Measurements from ENCODE around the gene MPPED2. TPM values are rescaled to one million over a fixed set of nuclear protein-coding genes. Genes with fewer than 3 reads are reported as not detected.

MPPED2 gene
- total RNA-seq, 5 donors from 2014 or later (not counting 1 experiment from before 2014, with no cell fraction given): 0.58 to 8.1 (median 0.99) TPM

GRCh38 chr11:30508594-30508993 lies 77.6 kb downstream of the MPPED2 start:
- H3K4me1 ChIP-seq (ENCODE audit: control insufficient read depth in 1 of 2, extremely low read depth in 1 of 2, insufficient read depth in 2 of 2, low read length in 2 of 2): peaks cover 0 to 7% of the 10 kb centered on the region in 2 experiments
- Mint-ChIP-seq H3K27ac (no peak overlapping the region), H3K4me1 (peaks cover 0 to 14% (median 6%) of the 10 kb centered on the region in 3 donors), H3K27me3 (peaks cover 0 to 4% of the 10 kb centered on the region in 2 donors), H3K4me3 (no peak overlapping the region), H3K9me3 (no peaks in the 10 kb centered on the region), H3K36me3 (no peaks in the 10 kb centered on the region)
- DNase-seq: no peak
- 50% methylated on average over 1 of the region's 3 CpGs for WGBS (ENCODE audit: insufficient coverage)
- H3K36me3 ChIP-seq (ENCODE audit: control insufficient read depth in 2 of 2, extremely low read depth in 1 of 2, insufficient read depth in 1 of 2, low read length in 1 of 2): no peaks in the 10 kb centered on the region
- CTCF ChIA-PET: no interaction called here
- no peaks in the 10 kb centered on the region for H3K9me3 ChIP-seq
- no peak overlapping the region for H3K27ac ChIP-seq (ENCODE audit: low read length)
- no peaks in the 10 kb centered on the region for H3K27me3 ChIP-seq (replicated peaks in 1 of 2; ENCODE audit: control insufficient read depth in 2 of 2, extremely low read depth in 1 of 2, insufficient read depth in 2 of 2, low read length in 1 of 2)
- POLR2A ChIA-PET: no interaction called here
- no peak for ATAC-seq (replicated peaks in 1 of 4)
- no peak overlapping the region for H3K4me3 ChIP-seq (ENCODE audit: control insufficient read depth in 1 of 2, extremely low read depth in 1 of 2, low read length in 1 of 2)

GRCh38 chr11:30505603-30506002 lies 80.5 kb downstream of the MPPED2 start:
- Histone ChIP-seq H3K27ac (ENCODE audit: low read length) (no peak overlapping the region), H3K36me3 (ENCODE audit: control insufficient read depth in 2 of 2, extremely low read depth in 1 of 2, insufficient read depth in 1 of 2, low read length in 1 of 2) (no peaks in the 10 kb centered on the region), H3K4me3 (ENCODE audit: control insufficient read depth in 1 of 2, extremely low read depth in 1 of 2, low read length in 1 of 2) (no peak overlapping the region), H3K9me3 (no peaks in the 10 kb centered on the region), H3K4me1 (ENCODE audit: control insufficient read depth in 1 of 2, extremely low read depth in 1 of 2, insufficient read depth in 2 of 2, low read length in 2 of 2) (no peaks in the 10 kb centered on the region), H3K27me3 (replicated peaks in 1 of 2; ENCODE audit: control insufficient read depth in 2 of 2, extremely low read depth in 1 of 2, insufficient read depth in 2 of 2, low read length in 1 of 2) (no peaks in the 10 kb centered on the region)
- ChIA-PET POLR2A (no interaction called here), CTCF (no interaction called here)
- Mint-ChIP-seq H3K4me3 (no peak overlapping the region), H3K27me3 (no peaks in the 10 kb centered on the region), H3K36me3 (no peaks in the 10 kb centered on the region), H3K4me1 (no peaks in the 10 kb centered on the region), H3K27ac (no peak overlapping the region), H3K9me3 (no peaks in the 10 kb centered on the region)
- DNase-seq (no peak), ATAC-seq (replicated peaks in 1 of 4) (no peak)
- no CpG with 5 or more reads among the region's 3 CpGs for WGBS (ENCODE audit: insufficient coverage)

GRCh38 chr11:30504468-30504867 lies 81.7 kb downstream of the MPPED2 start:
- no peak for ATAC-seq (replicated peaks in 1 of 4)
- WGBS (ENCODE audit: insufficient coverage): 83% methylated on average over 2 of the region's 2 CpGs
- H3K36me3 Mint-ChIP-seq: no peaks in the 10 kb centered on the region
- no peak for DNase-seq
- ChIA-PET CTCF (no interaction called here), POLR2A (no interaction called here)
- H3K4me1 ChIP-seq (ENCODE audit: control insufficient read depth in 1 of 2, extremely low read depth in 1 of 2, insufficient read depth in 2 of 2, low read length in 2 of 2): no peaks in the 10 kb centered on the region
- no peaks in the 10 kb centered on the region for H3K9me3 ChIP-seq
- no peaks in the 10 kb centered on the region for H3K36me3 ChIP-seq (ENCODE audit: control insufficient read depth in 2 of 2, extremely low read depth in 1 of 2, insufficient read depth in 1 of 2, low read length in 1 of 2)
- no peak overlapping the region for H3K27ac ChIP-seq (ENCODE audit: low read length)
- no peaks in the 10 kb centered on the region for H3K27me3 Mint-ChIP-seq
- H3K4me1 Mint-ChIP-seq: no peaks in the 10 kb centered on the region
- H3K9me3 Mint-ChIP-seq: no peaks in the 10 kb centered on the region
- no peak overlapping the region for H3K27ac Mint-ChIP-seq
- H3K4me3 Mint-ChIP-seq: no peak overlapping the region
- no peaks in the 10 kb centered on the region for H3K27me3 ChIP-seq (replicated peaks in 1 of 2; ENCODE audit: control insufficient read depth in 2 of 2, extremely low read depth in 1 of 2, insufficient read depth in 2 of 2, low read length in 1 of 2)
- H3K4me3 ChIP-seq (ENCODE audit: control insufficient read depth in 1 of 2, extremely low read depth in 1 of 2, low read length in 1 of 2): no peak overlapping the region

GRCh38 chr11:30503156-30503555 lies 83.0 kb downstream of the MPPED2 start:
- ChIA-PET POLR2A (no interaction called here), CTCF (no interaction called here)
- Histone ChIP-seq H3K4me1 (ENCODE audit: control insufficient read depth in 1 of 2, extremely low read depth in 1 of 2, insufficient read depth in 2 of 2, low read length in 2 of 2) (no peaks in the 10 kb centered on the region), H3K9me3 (no peaks in the 10 kb centered on the region), H3K36me3 (ENCODE audit: control insufficient read depth in 2 of 2, extremely low read depth in 1 of 2, insufficient read depth in 1 of 2, low read length in 1 of 2) (no peaks in the 10 kb centered on the region), H3K27ac (ENCODE audit: low read length) (no peak overlapping the region), H3K4me3 (ENCODE audit: control insufficient read depth in 1 of 2, extremely low read depth in 1 of 2, low read length in 1 of 2) (no peak overlapping the region), H3K27me3 (replicated peaks in 1 of 2; ENCODE audit: control insufficient read depth in 2 of 2, extremely low read depth in 1 of 2, insufficient read depth in 2 of 2, low read length in 1 of 2) (no peaks in the 10 kb centered on the region)
- Mint-ChIP-seq H3K27me3 (no peaks in the 10 kb centered on the region), H3K4me3 (no peak overlapping the region), H3K27ac (no peak overlapping the region), H3K9me3 (no peaks in the 10 kb centered on the region), H3K36me3 (no peaks in the 10 kb centered on the region), H3K4me1 (no peaks in the 10 kb centered on the region)
- ATAC-seq (replicated peaks in 1 of 4) (no peak), DNase-seq (no peak)
- WGBS (ENCODE audit: insufficient coverage): 73% methylated on average over 3 of the region's 6 CpGs

- Mint-ChIP-seq H3K4me3 (no peak overlapping the region), H3K9me3 (no peaks in the 10 kb centered on the region), H3K27ac (no peak overlapping the region), H3K4me1 (no peaks in the 10 kb centered on the region), H3K27me3 (no peaks in the 10 kb centered on the region), H3K36me3 (no peaks in the 10 kb centered on the region)
- no peaks in the 10 kb centered on the region for H3K9me3 ChIP-seq
- H3K36me3 ChIP-seq (ENCODE audit: control insufficient read depth in 2 of 2, extremely low read depth in 1 of 2, insufficient read depth in 1 of 2, low read length in 1 of 2): no peaks in the 10 kb centered on the region
- H3K4me3 ChIP-seq (ENCODE audit: control insufficient read depth in 1 of 2, extremely low read depth in 1 of 2, low read length in 1 of 2): no peak overlapping the region
- ChIA-PET CTCF (no interaction called here), POLR2A (no interaction called here)
- DNase-seq: no peak
- no peaks in the 10 kb centered on the region for H3K4me1 ChIP-seq (ENCODE audit: control insufficient read depth in 1 of 2, extremely low read depth in 1 of 2, insufficient read depth in 2 of 2, low read length in 2 of 2)
- ATAC-seq (replicated peaks in 1 of 4): no peak
- H3K27me3 ChIP-seq (replicated peaks in 1 of 2; ENCODE audit: control insufficient read depth in 2 of 2, extremely low read depth in 1 of 2, insufficient read depth in 2 of 2, low read length in 1 of 2): no peaks in the 10 kb centered on the region
- H3K27ac ChIP-seq (ENCODE audit: low read length): no peak overlapping the region
- 33% methylated on average over 2 of the region's 2 CpGs for WGBS (ENCODE audit: insufficient coverage)
Measured at GRCh38 chr11:30502305-30502704, 83.8 kb downstream of the MPPED2 start.

GRCh38 chr11:30501744-30502143 lies 84.4 kb downstream of the MPPED2 start:
- ChIA-PET POLR2A (no interaction called here), CTCF (no interaction called here)
- Mint-ChIP-seq H3K4me3 (no peak overlapping the region), H3K9me3 (no peaks in the 10 kb centered on the region), H3K36me3 (no peaks in the 10 kb centered on the region), H3K4me1 (no peaks in the 10 kb centered on the region), H3K27me3 (no peaks in the 10 kb centered on the region), H3K27ac (no peak overlapping the region)
- ATAC-seq (replicated peaks in 1 of 4) (no peak), DNase-seq (no peak)
- no peaks in the 10 kb centered on the region for H3K27me3 ChIP-seq (replicated peaks in 1 of 2; ENCODE audit: control insufficient read depth in 2 of 2, extremely low read depth in 1 of 2, insufficient read depth in 2 of 2, low read length in 1 of 2)
- no peaks in the 10 kb centered on the region for H3K36me3 ChIP-seq (ENCODE audit: control insufficient read depth in 2 of 2, extremely low read depth in 1 of 2, insufficient read depth in 1 of 2, low read length in 1 of 2)
- no peaks in the 10 kb centered on the region for H3K4me1 ChIP-seq (ENCODE audit: control insufficient read depth in 1 of 2, extremely low read depth in 1 of 2, insufficient read depth in 2 of 2, low read length in 2 of 2)
- no peak overlapping the region for H3K4me3 ChIP-seq (ENCODE audit: control insufficient read depth in 1 of 2, extremely low read depth in 1 of 2, low read length in 1 of 2)
- H3K9me3 ChIP-seq: no peaks in the 10 kb centered on the region
- WGBS (ENCODE audit: insufficient coverage): no CpG with 5 or more reads among the region's 2 CpGs
- no peak overlapping the region for H3K27ac ChIP-seq (ENCODE audit: low read length)

GRCh38 chr11:30499940-30500339 lies 86.2 kb downstream of the MPPED2 start:
- H3K9me3 ChIP-seq: no peaks in the 10 kb centered on the region
- H3K27ac ChIP-seq (ENCODE audit: low read length): no peak overlapping the region
- ChIA-PET CTCF (no interaction called here), POLR2A (no interaction called here)
- H3K4me3 Mint-ChIP-seq: no peak overlapping the region
- H3K4me1 Mint-ChIP-seq: no peaks in the 10 kb centered on the region
- no peak overlapping the region for H3K27ac Mint-ChIP-seq
- no peaks in the 10 kb centered on the region for H3K27me3 Mint-ChIP-seq
- WGBS (ENCODE audit: insufficient coverage): 57% methylated on average over 1 of the region's 1 CpG
- DNase-seq (no peak), ATAC-seq (replicated peaks in 1 of 4) (no peak)
- H3K9me3 Mint-ChIP-seq: no peaks in the 10 kb centered on the region
- H3K4me1 ChIP-seq (ENCODE audit: control insufficient read depth in 1 of 2, extremely low read depth in 1 of 2, insufficient read depth in 2 of 2, low read length in 2 of 2): no peaks in the 10 kb centered on the region
- no peaks in the 10 kb centered on the region for H3K36me3 Mint-ChIP-seq
- no peaks in the 10 kb centered on the region for H3K36me3 ChIP-seq (ENCODE audit: control insufficient read depth in 2 of 2, extremely low read depth in 1 of 2, insufficient read depth in 1 of 2, low read length in 1 of 2)
- H3K4me3 ChIP-seq (ENCODE audit: control insufficient read depth in 1 of 2, extremely low read depth in 1 of 2, low read length in 1 of 2): no peak overlapping the region
- H3K27me3 ChIP-seq (replicated peaks in 1 of 2; ENCODE audit: control insufficient read depth in 2 of 2, extremely low read depth in 1 of 2, insufficient read depth in 2 of 2, low read length in 1 of 2): no peaks in the 10 kb centered on the region

Measured in T-cell (primary cell).